CD8-positive, alpha-beta memory T cell (primary cell): Measurements from ENCODE around the gene COG3. TPM values are rescaled to one million over a fixed set of nuclear protein-coding genes. Genes with fewer than 3 reads are reported as not detected.

Experiments
- CTCF ChIA-PET: fragments of 350-600 bp; sonication (Branson Sonifier 250); formaldehyde crosslinking; loops from one replicate; lab custom pipeline; 2021; ENCODE audit warnings: antibody characterized with exemption; lab: Charles Lee
- POLR2A ChIA-PET: fragments of 350-600 bp; sonication (Branson Sonifier 250); formaldehyde crosslinking; loops from one replicate; lab custom pipeline; 2021; ENCODE audit warnings: antibody characterized with exemption; lab: Charles Lee
- DNase-seq, 5 donors: peaks; one replicate each; pipeline versions ENCODE4 v3.0.0 to v3.0.0-alpha.2; 2020 to 2022; ENCODE audit warnings: mixed read lengths in 1 of 5
- H3K27ac ChIP-seq: one replicate; pipeline ENCODE4 v1.7.0; 2013; ENCODE audit warnings: low read depth, mild to moderate bottlenecking, low read length, moderate library complexity
- H3K27me3 ChIP-seq: 2 replicates; pipeline ENCODE4 v1.7.0; 2013; ENCODE audit warnings: low read length, mild to moderate bottlenecking; ENCODE audit not compliant: insufficient read depth, poor library complexity, severe bottlenecking
- H3K36me3 ChIP-seq: 2 replicates; pipeline ENCODE4 v1.7.0; 2013; ENCODE audit warnings: mild to moderate bottlenecking, low read length, moderate library complexity; ENCODE audit not compliant: insufficient read depth
- H3K4me1 ChIP-seq: 2 replicates; pipeline ENCODE4 v1.7.0; 2013; ENCODE audit warnings: mild to moderate bottlenecking, low read length, moderate library complexity; ENCODE audit not compliant: insufficient read depth
- H3K4me3 ChIP-seq: 2 replicates; pipeline ENCODE4 v1.7.0; 2013; ENCODE audit warnings: mild to moderate bottlenecking, low read length
- H3K9me3 ChIP-seq: 2 replicates; pipeline ENCODE4 v1.7.0; 2013; ENCODE audit warnings: mild to moderate bottlenecking, low read length
- H3K27ac Mint-ChIP-seq, 8 donors: one replicate each; pipeline ENCODE4 v1.8.0; 2020 to 2021; ENCODE audit warnings: mixed read lengths in 8 of 8, mild to moderate bottlenecking in 6 of 8, inconsistent platforms in 3 of 8, moderate library complexity in 3 of 8
- H3K27me3 Mint-ChIP-seq, 2 donors: one replicate each; pipeline ENCODE4 v1.8.0; 2020 to 2021; ENCODE audit warnings: mixed read lengths in 2 of 2, mild to moderate bottlenecking in 1 of 2, moderate library complexity in 1 of 2
- H3K36me3 Mint-ChIP-seq, 3 donors: one replicate each; pipeline ENCODE4 v1.8.0; 2020 to 2021; ENCODE audit warnings: mixed read lengths in 3 of 3, inconsistent platforms in 1 of 3, mild to moderate bottlenecking in 1 of 3
- H3K4me1 Mint-ChIP-seq, 3 donors: one replicate each; pipeline ENCODE4 v1.8.0; 2020 to 2021; ENCODE audit warnings: mixed read lengths in 3 of 3, inconsistent platforms in 1 of 3, mild to moderate bottlenecking in 1 of 3
- H3K4me3 Mint-ChIP-seq, 7 donors: one replicate each; pipeline ENCODE4 v1.8.0; 2020 to 2021; ENCODE audit warnings: mixed read lengths in 7 of 7, mild to moderate bottlenecking in 6 of 7, moderate library complexity in 4 of 7, inconsistent platforms in 2 of 7
- H3K9me3 Mint-ChIP-seq, 5 donors: one replicate each; pipeline ENCODE4 v1.8.0; 2020 to 2022; ENCODE audit warnings: mixed read lengths in 5 of 5, mild to moderate bottlenecking in 3 of 5, moderate library complexity in 2 of 5, inconsistent platforms in 1 of 5
- polyA plus RNA-seq: library from polyadenylated mRNA; unstranded; fragments of 300-500 nt; fragmentation: Illumina TruSeq; gene quantifications from one replicate; pipeline ENCODE4 v1.2.3, GENCODE V29; 2021
- total RNA-seq, 2 experiments: library from RNA; stranded (reverse); gene quantifications; one replicate each; pipeline ENCODE4 v1.2.3, GENCODE V29; 2021

Gene COG3
- total and polyA plus RNA-seq, 3 experiments from 2014 or later = 19.3 to 31.7 (median 20.2) TPM

DNA sequence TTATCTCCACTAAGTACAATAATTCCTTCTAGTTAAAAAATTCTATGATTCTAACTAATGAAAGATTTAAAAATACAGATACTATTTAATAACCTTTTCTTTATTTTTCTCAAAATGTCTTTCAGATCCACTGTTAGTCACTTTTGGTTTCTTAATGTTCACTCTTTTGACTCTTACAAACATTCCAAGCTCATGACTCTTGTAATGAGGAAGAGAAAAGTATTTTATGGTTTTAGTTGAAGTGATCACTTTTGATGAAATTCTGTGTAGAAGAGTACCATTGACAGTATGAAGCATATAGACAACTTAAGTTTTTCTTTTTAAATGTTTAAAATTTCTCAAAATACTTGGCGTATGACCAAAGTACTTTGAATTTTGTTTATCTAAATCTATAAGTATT is 27.8 kb downstream of the COG3 start:
- Mint-ChIP-seq H3K27ac (no peak overlapping the region), H3K9me3 (no peaks in the 10 kb centered on the region), H3K36me3 (peaks cover 6 to 65% (median 13%) of the 10 kb centered on the region in 3 donors), H3K4me1 (peaks cover 0 to 6% (median 0%) of the 10 kb centered on the region in 3 donors), H3K27me3 (no peaks in the 10 kb centered on the region), H3K4me3 (no peak overlapping the region)
- Histone ChIP-seq H3K4me3 (no peak overlapping the region), H3K27me3 (no peaks in the 10 kb centered on the region), H3K4me1 (no peaks in the 10 kb centered on the region), H3K9me3 (no peaks in the 10 kb centered on the region), H3K27ac (no peak overlapping the region), H3K36me3 (peaks cover 18% of the 10 kb centered on the region)
- CTCF ChIA-PET = interaction anchor here (1.4 kb wide), 1 partner anchor 125 kb away, joined by 3 read pairs; no protein-coding TSS in a partner anchor
- POLR2A ChIA-PET = no interaction called here
- DNase-seq = no peak

DNA sequence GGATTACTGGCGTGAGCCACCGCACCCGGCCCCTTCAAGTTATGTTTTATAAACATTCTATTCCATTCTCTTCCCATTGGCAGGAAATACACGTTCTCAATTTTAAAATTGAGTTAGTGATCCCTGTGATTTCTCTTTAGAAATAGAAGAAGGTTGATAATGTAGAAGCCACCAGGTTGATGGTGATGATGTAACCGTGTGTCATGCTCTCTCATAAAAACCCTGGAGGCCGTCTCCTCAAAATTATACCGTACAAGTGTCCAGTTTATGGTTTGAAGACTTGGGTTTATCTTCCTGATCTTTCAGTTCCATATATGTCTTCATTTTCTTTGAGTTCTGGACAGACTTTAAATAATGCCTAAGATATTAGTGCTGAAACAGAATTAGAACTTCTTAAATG is 32.2 kb downstream of the COG3 start:
- H3K27ac ChIP-seq = no peak overlapping the region
- H3K4me3 ChIP-seq = no peak overlapping the region
- H3K4me1 ChIP-seq = no peaks in the 10 kb centered on the region
- no peaks in the 10 kb centered on the region for H3K27me3 ChIP-seq
- ChIA-PET CTCF (no interaction called here), POLR2A (no interaction called here)
- Mint-ChIP-seq H3K9me3 (no peaks in the 10 kb centered on the region), H3K4me3 (no peak overlapping the region), H3K4me1 (peaks cover 6 to 14% (median 7%) of the 10 kb centered on the region in 3 donors), H3K27ac (peak overlapping the region in 1 of 8 donors; percentile 20), H3K36me3 (peaks cover 21 to 68% (median 21%) of the 10 kb centered on the region in 3 donors), H3K27me3 (no peaks in the 10 kb centered on the region)
- no peak for DNase-seq
- H3K9me3 ChIP-seq = no peaks in the 10 kb centered on the region
- peaks cover 17% of the 10 kb centered on the region for H3K36me3 ChIP-seq

DNA sequence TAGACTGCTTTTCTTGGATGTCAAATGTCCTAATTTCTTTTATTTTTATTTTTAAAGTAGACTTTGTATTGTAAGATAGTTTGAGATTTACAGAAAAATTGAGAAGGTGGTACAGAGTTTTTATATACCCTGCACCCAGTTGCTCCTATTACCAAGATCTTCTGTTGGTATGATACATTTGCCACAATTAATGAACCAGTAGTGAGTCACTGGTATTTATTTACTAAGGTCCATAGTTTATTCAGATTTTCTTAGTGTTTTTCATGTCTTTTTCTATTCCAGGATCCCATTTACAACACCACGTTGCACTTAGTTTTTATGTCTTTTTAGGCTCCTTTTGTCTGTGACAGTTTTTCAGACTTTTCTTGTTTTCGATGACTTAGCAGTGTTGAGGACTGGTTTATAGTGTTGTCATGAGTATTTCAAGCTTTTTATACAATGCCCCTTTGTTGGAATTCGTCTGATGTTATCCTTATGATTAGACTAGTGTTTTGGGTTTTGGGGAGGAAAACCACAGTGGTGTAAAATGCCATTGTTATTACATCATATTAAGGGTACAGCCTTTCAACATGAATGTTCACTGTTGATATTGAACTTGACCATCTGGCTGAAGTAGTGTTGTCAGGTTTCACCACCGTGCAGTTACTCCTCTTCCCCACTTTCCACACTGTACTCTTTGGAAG is 35.9 kb downstream of the COG3 start:
- no peaks in the 10 kb centered on the region for H3K4me1 ChIP-seq
- no peaks in the 10 kb centered on the region for H3K27me3 ChIP-seq
- H3K9me3 Mint-ChIP-seq = no peaks in the 10 kb centered on the region
- CTCF ChIA-PET = no interaction called here
- POLR2A ChIA-PET = no interaction called here
- peak overlapping the region in 7 of 8 donors; percentile 1 to 79 (median 28) for H3K27ac Mint-ChIP-seq
- no peak overlapping the region for H3K4me3 ChIP-seq
- no peak overlapping the region for H3K27ac ChIP-seq
- peaks cover 28 to 73% (median 34%) of the 10 kb centered on the region in 3 donors for H3K36me3 Mint-ChIP-seq
- H3K27me3 Mint-ChIP-seq = no peaks in the 10 kb centered on the region
- DNase-seq = no peak
- peaks cover 6 to 14% (median 9%) of the 10 kb centered on the region in 3 donors for H3K4me1 Mint-ChIP-seq
- no peaks in the 10 kb centered on the region for H3K9me3 ChIP-seq
- H3K4me3 Mint-ChIP-seq = no peak overlapping the region
- H3K36me3 ChIP-seq = peaks cover 38% of the 10 kb centered on the region

DNA sequence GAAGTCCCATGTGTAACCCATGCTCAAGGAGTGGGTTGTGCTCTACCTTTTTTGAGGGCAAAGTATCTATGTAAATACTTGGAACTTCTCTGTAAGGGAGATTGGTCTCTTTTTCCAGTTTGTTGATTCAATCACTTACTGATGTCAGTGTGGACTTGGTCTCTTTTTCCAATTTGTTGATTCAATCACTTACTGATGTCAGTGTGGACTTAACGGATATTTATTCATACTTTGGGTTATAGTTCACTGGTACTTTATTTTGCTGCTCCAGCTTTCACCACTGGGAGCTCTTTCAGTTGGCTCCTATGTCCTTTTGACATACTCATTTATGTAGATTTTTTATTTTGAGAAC is 36.4 kb downstream of the COG3 start:
- peaks cover 31 to 74% (median 34%) of the 10 kb centered on the region in 3 donors for H3K36me3 Mint-ChIP-seq
- no peaks in the 10 kb centered on the region for H3K27me3 Mint-ChIP-seq
- no peak for DNase-seq
- peaks cover 6 to 14% (median 10%) of the 10 kb centered on the region in 3 donors for H3K4me1 Mint-ChIP-seq
- H3K27ac Mint-ChIP-seq = peak overlapping the region in 6 of 8 donors; percentile 9 to 82 (median 52)
- H3K4me3 ChIP-seq = no peak overlapping the region
- H3K4me1 ChIP-seq = no peaks in the 10 kb centered on the region
- no peaks in the 10 kb centered on the region for H3K9me3 Mint-ChIP-seq
- H3K4me3 Mint-ChIP-seq = no peak overlapping the region
- H3K27me3 ChIP-seq = no peaks in the 10 kb centered on the region
- ChIA-PET CTCF (no interaction called here), POLR2A (no interaction called here)
- peaks cover 41% of the 10 kb centered on the region for H3K36me3 ChIP-seq
- H3K9me3 ChIP-seq = no peaks in the 10 kb centered on the region
- no peak overlapping the region for H3K27ac ChIP-seq

DNA sequence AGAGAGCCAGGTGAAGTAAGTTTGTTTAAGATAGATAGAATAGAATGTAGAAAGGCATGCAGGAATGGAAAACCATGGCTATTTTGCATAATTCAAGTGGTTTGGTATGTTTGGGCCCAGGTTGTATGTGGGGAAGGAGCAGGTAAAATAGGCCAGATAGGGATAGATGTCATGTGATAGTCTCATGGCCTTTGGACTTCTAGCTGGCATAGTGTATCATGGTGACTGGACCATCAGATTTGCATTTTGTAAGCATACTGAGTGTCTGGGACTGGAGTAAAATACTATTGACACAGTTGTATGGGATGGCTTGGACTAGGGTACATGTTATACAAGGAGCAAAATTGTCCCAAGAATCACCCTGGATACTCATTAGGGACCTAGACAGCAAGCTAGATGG is 38.9 kb downstream of the COG3 start:
- peak overlapping the region in 7 of 8 donors; percentile 12 to 69 (median 31) for H3K27ac Mint-ChIP-seq
- ChIA-PET POLR2A (no interaction called here), CTCF (no interaction called here)
- H3K4me1 Mint-ChIP-seq = peaks cover 6 to 12% (median 6%) of the 10 kb centered on the region in 3 donors
- H3K4me3 ChIP-seq = no peak overlapping the region
- H3K4me1 ChIP-seq = no peaks in the 10 kb centered on the region
- no peaks in the 10 kb centered on the region for H3K27me3 ChIP-seq
- H3K36me3 Mint-ChIP-seq = peaks cover 22 to 70% (median 24%) of the 10 kb centered on the region in 3 donors
- no peak for DNase-seq
- H3K9me3 ChIP-seq = no peaks in the 10 kb centered on the region
- no peaks in the 10 kb centered on the region for H3K27me3 Mint-ChIP-seq
- H3K9me3 Mint-ChIP-seq = no peaks in the 10 kb centered on the region
- peaks cover 35% of the 10 kb centered on the region for H3K36me3 ChIP-seq
- no peak overlapping the region for H3K27ac ChIP-seq
- no peak overlapping the region for H3K4me3 Mint-ChIP-seq

DNA sequence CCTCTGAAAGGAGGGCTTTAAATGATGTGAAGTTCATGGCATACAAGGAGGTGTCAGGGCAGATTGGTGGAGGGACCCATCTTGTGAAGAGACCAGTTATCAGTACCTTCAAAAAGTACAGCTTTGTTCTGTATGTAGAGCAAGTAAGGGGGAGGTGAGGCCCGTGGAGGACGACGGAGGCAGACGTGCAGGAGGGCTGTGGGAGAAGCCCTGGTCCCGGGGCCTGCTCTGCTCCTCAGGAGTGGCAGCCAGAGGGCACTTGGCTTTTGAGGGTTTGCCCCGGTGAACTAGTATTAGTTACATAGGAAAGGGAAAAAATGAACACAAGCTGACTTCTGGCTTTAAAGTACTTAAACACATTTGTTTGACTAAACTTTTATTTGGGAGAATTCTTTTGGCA is 42.1 kb downstream of the COG3 start:
- POLR2A ChIA-PET = no interaction called here
- Histone ChIP-seq H3K4me1 (no peaks in the 10 kb centered on the region), H3K4me3 (no peak overlapping the region), H3K27ac (no peak overlapping the region), H3K9me3 (no peaks in the 10 kb centered on the region), H3K27me3 (no peaks in the 10 kb centered on the region), H3K36me3 (peaks cover 40% of the 10 kb centered on the region)
- Mint-ChIP-seq H3K4me1 (peaks cover 5 to 8% (median 7%) of the 10 kb centered on the region in 3 donors), H3K27me3 (no peaks in the 10 kb centered on the region), H3K27ac (peak overlapping the region in 4 of 8 donors; percentile 42 to 97 (median 68)), H3K9me3 (no peaks in the 10 kb centered on the region), H3K4me3 (no peak overlapping the region), H3K36me3 (peaks cover 19 to 78% (median 21%) of the 10 kb centered on the region in 3 donors)
- CTCF ChIA-PET = no interaction called here
- DNase-seq = no peak

DNA sequence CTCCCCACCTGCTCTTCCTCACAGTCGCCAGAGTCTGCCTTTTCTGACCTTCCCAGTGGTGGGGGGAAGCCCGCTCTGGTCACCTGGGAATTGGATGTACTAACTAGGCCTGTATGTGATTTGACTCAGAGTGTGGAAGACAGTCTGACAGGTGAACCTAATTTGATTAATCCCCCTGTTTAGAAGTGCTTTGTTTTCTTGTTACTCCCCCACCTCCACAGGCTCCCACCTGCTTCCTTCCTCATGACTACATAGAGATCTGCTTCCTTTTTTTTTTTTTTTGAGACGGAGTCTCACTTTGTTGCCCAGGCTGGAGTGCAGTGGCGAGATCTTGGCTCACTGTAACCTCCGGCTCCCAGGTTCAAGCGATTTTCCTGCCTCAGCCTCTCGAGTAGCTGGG is 44.0 kb downstream of the COG3 start:
- ChIA-PET CTCF (no interaction called here), POLR2A (no interaction called here)
- H3K27ac ChIP-seq = no peak overlapping the region
- H3K4me3 Mint-ChIP-seq = no peak overlapping the region
- no peaks in the 10 kb centered on the region for H3K27me3 Mint-ChIP-seq
- peak overlapping the region in 4 of 8 donors; percentile 39 to 69 (median 48) for H3K27ac Mint-ChIP-seq
- no peak for DNase-seq
- H3K9me3 ChIP-seq = no peaks in the 10 kb centered on the region
- H3K36me3 Mint-ChIP-seq = peaks cover 13 to 75% (median 13%) of the 10 kb centered on the region in 3 donors
- peaks cover 9 to 10% (median 10%) of the 10 kb centered on the region in 3 donors for H3K4me1 Mint-ChIP-seq
- no peaks in the 10 kb centered on the region for H3K27me3 ChIP-seq
- H3K9me3 Mint-ChIP-seq = no peaks in the 10 kb centered on the region
- no peak overlapping the region for H3K4me3 ChIP-seq
- H3K4me1 ChIP-seq = no peaks in the 10 kb centered on the region
- peaks cover 29% of the 10 kb centered on the region for H3K36me3 ChIP-seq

DNA sequence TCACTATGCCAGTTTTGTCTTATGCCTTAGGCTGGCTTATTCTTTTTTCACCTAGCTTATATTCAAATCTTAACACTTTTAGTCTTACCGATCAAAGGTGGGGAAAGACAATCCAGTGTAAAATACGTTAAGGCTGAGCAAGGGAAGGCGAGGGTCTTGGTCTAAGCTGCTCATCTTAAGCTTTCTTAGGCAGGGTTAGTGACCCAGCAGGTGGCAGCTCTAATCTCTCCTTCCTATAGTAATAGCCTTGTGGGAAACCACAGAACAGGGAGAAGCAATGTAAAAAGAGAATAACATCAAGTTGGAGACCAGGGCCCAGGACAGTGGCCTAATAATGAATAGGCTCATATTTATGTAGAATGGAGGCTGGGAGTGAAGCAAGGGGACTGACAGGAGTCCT is 45.9 kb downstream of the COG3 start:
- Mint-ChIP-seq H3K4me3 (no peak overlapping the region), H3K9me3 (no peaks in the 10 kb centered on the region), H3K4me1 (peaks cover 9 to 10% (median 10%) of the 10 kb centered on the region in 3 donors), H3K27ac (peak overlapping the region in 3 of 8 donors; percentile 32 to 79 (median 66)), H3K36me3 (peaks cover 8 to 77% (median 13%) of the 10 kb centered on the region in 3 donors), H3K27me3 (no peaks in the 10 kb centered on the region)
- Histone ChIP-seq H3K36me3 (peaks cover 21% of the 10 kb centered on the region), H3K9me3 (no peaks in the 10 kb centered on the region), H3K27me3 (no peaks in the 10 kb centered on the region), H3K4me3 (no peak overlapping the region), H3K27ac (no peak overlapping the region), H3K4me1 (no peaks in the 10 kb centered on the region)
- CTCF ChIA-PET = interaction anchor here (1.0 to 1.5 kb wide), 4 partner anchors 12 to 811 kb away, joined by 3 to 4 read pairs (median 4); no protein-coding TSS in a partner anchor
- POLR2A ChIA-PET = no interaction called here
- DNase-seq = no peak
